Muscle of leg (tissue), 16 donors: Measurements from ENCODE around the gene TBX22. TPM values are rescaled to one million over a fixed set of nuclear protein-coding genes. Genes with fewer than 3 reads are reported as not detected.
"Not testable (repeated sequence)": the region's sequence is repeated elsewhere in the genome, so short reads cannot be mapped to it uniquely, and the experiment has no call there.

Source experiments
- DNase-seq: peaks from one replicate; pipeline ENCODE4 v3.0.0; 2013
- H3K27ac ChIP-seq: one replicate; pipeline ENCODE4 v1.5.1; 2013; ENCODE audit warnings: mild to moderate bottlenecking, low read length, control low read depth
- H3K27me3 ChIP-seq: one replicate; pipeline ENCODE4 v1.6.1; 2013; ENCODE audit warnings: low read length; ENCODE audit not compliant: control insufficient read depth, insufficient read depth
- H3K36me3 ChIP-seq: one replicate; pipeline ENCODE4 v1.6.1; 2013; ENCODE audit warnings: low read length; ENCODE audit not compliant: control insufficient read depth, insufficient read depth
- H3K4me1 ChIP-seq: one replicate; pipeline ENCODE4 v1.6.1; 2013; ENCODE audit warnings: low read length; ENCODE audit not compliant: control insufficient read depth, insufficient read depth
- H3K4me3 ChIP-seq: one replicate; pipeline ENCODE4 v1.5.1; 2013; ENCODE audit warnings: low read length, control low read depth
- H3K9me3 ChIP-seq: replicated peaks from 2 replicates; pipeline ENCODE4 v1.6.1; 2013; ENCODE audit warnings: low read depth, low read length; ENCODE audit not compliant: control insufficient read depth
- WGBS: methylation state at CpG from one replicate; pipeline ENCODE4 v1.1.5; 2013; ENCODE audit warnings: missing lambda C conversion rate; ENCODE audit not compliant: insufficient coverage; 5-methylcytosine and 5-hydroxymethylcytosine counted together
- long read RNA-seq, 11 donors: transcript quantifications; one replicate each; lab custom pipeline, GENCODE V29; 2026
- polyA plus RNA-seq, 8 donors: library from polyadenylated mRNA; unstranded; fragments of 120-200 nt; gene quantifications; one replicate each; pipeline versions ENCODE4 v1.2.1 to v1.2.3, GENCODE V29; 2013; ENCODE audit warnings: inconsistent platforms in 1 of 8, low replicate concordance in 1 of 8; ENCODE audit not compliant: insufficient read length in 8 of 8, insufficient read depth in 1 of 8
- total RNA-seq: library from RNA; stranded (reverse); fragments of 120-200 nt; gene quantifications from one replicate; pipeline ENCODE4 v1.2.4, GENCODE V29; 2013

TBX22 gene, protein sequence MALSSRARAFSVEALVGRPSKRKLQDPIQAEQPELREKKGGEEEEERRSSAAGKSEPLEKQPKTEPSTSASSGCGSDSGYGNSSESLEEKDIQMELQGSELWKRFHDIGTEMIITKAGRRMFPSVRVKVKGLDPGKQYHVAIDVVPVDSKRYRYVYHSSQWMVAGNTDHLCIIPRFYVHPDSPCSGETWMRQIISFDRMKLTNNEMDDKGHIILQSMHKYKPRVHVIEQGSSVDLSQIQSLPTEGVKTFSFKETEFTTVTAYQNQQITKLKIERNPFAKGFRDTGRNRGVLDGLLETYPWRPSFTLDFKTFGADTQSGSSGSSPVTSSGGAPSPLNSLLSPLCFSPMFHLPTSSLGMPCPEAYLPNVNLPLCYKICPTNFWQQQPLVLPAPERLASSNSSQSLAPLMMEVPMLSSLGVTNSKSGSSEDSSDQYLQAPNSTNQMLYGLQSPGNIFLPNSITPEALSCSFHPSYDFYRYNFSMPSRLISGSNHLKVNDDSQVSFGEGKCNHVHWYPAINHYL
- total RNA-seq (not detected), polyA plus RNA-seq (under 1 TPM in 1 of 8 donors, not detected in 7; 0.12 TPM)
- long read RNA-seq, donor 1 = 0 reads
- long read RNA-seq, donor 2 = 0 reads
- long read RNA-seq, donor 3 = 0 reads
- long read RNA-seq, donor 4 = 0 reads
- long read RNA-seq, donor 5 = 0 reads
- long read RNA-seq, donor 6 = 0 reads
- long read RNA-seq, donor 7 = 0 reads
- long read RNA-seq, donor 8 = 0 reads
- long read RNA-seq, donor 9 = 0 reads
- long read RNA-seq, donor 10 = 0 reads
- long read RNA-seq, donor 11 = 0 reads

DNA sequence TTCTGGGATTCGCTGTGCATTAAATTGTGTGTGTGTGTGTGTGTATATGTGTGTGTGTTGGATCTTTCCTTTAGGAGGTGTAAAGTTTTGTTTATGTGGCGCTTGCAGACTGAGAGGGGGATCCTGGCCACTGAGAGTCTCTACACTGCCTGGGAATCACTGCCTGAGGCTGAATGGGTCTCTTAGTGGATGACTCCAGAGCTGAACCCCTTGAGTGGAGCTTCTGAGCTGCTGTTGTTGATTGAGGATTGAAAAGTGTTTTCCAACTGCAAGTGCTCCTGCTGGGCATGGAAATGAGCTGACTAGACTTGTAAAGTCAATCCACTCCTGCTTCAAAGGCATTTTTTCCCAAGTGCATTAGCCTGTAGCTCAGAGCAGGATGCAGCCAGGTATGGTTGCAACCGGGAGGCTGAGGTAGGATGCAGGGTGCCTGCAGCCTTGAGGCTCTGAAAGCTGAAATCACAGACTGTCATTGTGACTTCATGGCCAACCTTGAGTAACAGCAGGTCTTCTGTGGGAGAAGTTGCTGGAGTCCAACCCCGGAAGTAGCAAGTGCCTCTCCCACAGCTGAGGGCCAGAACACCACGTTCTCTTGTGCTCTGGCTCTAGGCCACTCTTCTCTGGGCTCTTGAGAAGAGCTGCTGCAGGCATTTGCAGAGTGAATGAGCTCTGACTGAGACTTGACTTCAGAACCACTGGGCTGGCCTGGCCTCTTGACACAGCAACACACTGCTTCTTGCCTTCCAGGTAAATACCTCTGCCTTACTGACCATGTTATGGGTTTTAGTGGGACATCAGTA is at the start of gene TBX22:
TBX22 (plus strand) TSS at position 613 of the 800 bp plus-strand sequence. CDS start 7,517 bp downstream, outside the sequence.
- Histone ChIP-seq H3K27me3 (peaks cover 5% of the 10 kb centered on the region), H3K27ac (no peak within 1 kb of the TSS), H3K36me3 (no peaks in the 10 kb centered on the region), H3K4me3 (no peak within 1 kb of the TSS), H3K9me3 (no peaks in the 10 kb centered on the region), H3K4me1 (no peaks in the 10 kb centered on the region)
- WGBS = 48% methylated on average over 5 of the region's 5 CpGs
- DNase-seq = no peak

DNA sequence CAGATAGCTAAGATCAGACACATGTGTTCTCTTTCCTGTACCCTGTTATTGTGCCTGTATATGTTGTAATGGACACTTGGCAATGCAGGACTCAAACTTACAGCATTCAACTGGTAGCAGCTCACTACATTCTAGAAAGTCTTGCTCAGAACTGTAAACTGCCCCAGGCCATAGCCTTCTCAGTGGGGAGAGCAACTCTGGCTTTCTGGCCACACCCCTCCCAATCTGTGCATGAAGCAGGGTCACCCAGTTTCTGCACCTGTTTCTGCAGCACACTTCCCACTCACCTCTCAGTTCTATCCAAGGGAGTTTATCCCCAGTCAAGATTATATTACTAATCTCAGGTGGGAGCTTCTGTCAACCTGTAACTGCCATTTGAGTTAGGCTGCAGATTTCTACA is 38.9 kb upstream of the TBX22 start:
- Histone ChIP-seq H3K4me3 (no peak overlapping the region), H3K27me3 (no peaks in the 10 kb centered on the region), H3K27ac (no peak overlapping the region), H3K4me1 (no peaks in the 10 kb centered on the region), H3K9me3 (peaks cover 22% of the 10 kb centered on the region), H3K36me3 (no peaks in the 10 kb centered on the region)
- DNase-seq = no peak

DNA sequence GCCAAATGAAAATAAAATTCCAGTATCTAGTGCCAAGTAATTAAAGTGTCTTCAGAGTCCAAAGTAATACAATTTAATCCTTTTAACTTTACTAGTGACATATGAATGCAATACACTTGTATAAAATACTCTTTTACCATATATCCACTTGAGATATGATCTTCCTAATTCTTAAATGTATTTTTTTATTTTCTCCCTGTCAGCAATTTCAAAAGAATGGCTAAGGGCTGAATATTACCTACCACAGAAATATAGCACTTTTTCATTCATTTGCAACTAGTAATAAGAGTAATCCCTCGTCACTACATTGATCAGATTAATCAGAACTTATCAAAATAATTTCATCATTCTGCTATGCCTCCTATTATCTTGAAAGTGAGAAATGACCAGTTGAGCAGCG is 10.1 kb upstream of the TBX22 start:
- no peaks in the 10 kb centered on the region for H3K4me1 ChIP-seq
- H3K36me3 ChIP-seq = no peaks in the 10 kb centered on the region
- no CpG with 5 or more reads among the region's 2 CpGs for WGBS
- H3K9me3 ChIP-seq = no peaks in the 10 kb centered on the region
- no peak for DNase-seq
- H3K27ac ChIP-seq = no peak overlapping the region
- no peak overlapping the region for H3K4me3 ChIP-seq
- H3K27me3 ChIP-seq = no peaks in the 10 kb centered on the region

DNA sequence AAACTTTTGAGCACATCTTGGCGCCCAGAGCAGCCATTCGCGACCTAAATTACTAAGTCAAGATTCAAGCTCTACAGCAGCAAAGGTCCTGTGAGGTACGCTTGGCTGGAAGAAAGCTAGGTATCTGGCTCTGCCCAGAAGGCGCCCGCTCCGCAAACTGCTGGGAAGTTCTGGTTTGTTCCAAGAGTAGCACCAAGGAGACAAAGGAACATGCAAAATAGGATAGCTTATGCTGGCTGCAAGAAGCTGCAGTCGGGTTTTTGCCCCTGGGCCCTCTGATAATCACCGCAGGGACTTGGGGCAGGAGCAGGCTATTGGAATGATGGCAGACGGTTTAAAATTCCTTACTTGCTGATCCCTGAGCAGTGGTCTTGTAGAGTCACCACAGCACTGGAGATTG is 3.0 kb upstream of the TBX22 start:
- WGBS = 73% methylated on average over 10 of the region's 10 CpGs
- Histone ChIP-seq H3K4me1 (no peaks in the 10 kb centered on the region), H3K4me3 (no peak overlapping the region), H3K27ac (no peak overlapping the region), H3K9me3 (no peaks in the 10 kb centered on the region), H3K27me3 (peaks cover 5% of the 10 kb centered on the region), H3K36me3 (no peaks in the 10 kb centered on the region)
- no peak for DNase-seq

DNA sequence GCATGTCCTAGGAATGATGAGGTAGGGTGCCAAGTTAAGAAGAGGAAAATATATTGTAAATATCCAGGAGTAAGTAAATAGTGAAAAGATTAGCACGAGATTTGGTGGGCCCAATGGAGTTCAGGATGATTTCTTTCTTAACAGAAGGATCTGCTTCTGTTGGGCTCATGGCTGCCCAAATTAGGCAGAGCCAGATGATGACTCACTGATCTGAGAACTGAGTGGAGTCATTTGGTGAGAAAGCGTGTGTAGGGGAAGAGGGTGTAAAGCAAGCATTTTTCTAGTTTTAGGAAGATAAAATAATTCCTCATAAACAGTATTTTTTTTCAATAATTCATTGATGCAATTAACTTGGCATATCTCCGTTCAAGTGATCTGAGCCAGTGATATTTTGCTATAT is 1.6 kb downstream of the TBX22 start:
- H3K27me3 ChIP-seq = peaks cover 7% of the 10 kb centered on the region

DNA sequence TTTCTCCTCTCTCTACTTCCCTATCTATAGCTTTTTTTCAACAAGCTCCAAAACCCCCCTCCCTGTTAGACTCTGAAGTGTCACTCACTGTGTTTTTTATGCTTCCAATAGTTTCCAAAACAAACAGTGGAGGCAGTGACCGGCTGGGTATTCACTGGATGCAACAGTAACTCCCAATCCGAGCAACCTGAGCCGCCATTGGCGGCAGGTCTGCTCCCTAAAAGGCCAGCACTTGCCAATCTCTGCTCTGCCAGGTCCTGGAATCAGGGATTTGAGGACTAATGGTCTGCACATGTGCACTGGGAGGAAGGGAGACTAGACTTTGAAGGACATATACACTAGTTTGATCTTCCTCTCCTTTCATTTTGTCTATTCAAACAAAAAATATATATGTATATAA is 7.1 kb downstream of the TBX22 start:
- DNase-seq = no peak
- Histone ChIP-seq H3K27me3 (peaks cover 16% of the 10 kb centered on the region), H3K36me3 (no peaks in the 10 kb centered on the region), H3K9me3 (no peaks in the 10 kb centered on the region), H3K27ac (no peak overlapping the region), H3K4me1 (no peaks in the 10 kb centered on the region), H3K4me3 (no peak overlapping the region)
- WGBS = 26% methylated on average over 3 of the region's 4 CpGs

More for the DNA sequence above, 1.6 kb downstream of the TBX22 start:
- no peak overlapping the region for H3K27ac ChIP-seq
- H3K36me3 ChIP-seq = no peaks in the 10 kb centered on the region
- no peaks in the 10 kb centered on the region for H3K4me1 ChIP-seq
- WGBS = 27% methylated on average over 1 of the region's 3 CpGs
- no peaks in the 10 kb centered on the region for H3K9me3 ChIP-seq
- no peak for DNase-seq
- H3K4me3 ChIP-seq = no peak overlapping the region

DNA sequence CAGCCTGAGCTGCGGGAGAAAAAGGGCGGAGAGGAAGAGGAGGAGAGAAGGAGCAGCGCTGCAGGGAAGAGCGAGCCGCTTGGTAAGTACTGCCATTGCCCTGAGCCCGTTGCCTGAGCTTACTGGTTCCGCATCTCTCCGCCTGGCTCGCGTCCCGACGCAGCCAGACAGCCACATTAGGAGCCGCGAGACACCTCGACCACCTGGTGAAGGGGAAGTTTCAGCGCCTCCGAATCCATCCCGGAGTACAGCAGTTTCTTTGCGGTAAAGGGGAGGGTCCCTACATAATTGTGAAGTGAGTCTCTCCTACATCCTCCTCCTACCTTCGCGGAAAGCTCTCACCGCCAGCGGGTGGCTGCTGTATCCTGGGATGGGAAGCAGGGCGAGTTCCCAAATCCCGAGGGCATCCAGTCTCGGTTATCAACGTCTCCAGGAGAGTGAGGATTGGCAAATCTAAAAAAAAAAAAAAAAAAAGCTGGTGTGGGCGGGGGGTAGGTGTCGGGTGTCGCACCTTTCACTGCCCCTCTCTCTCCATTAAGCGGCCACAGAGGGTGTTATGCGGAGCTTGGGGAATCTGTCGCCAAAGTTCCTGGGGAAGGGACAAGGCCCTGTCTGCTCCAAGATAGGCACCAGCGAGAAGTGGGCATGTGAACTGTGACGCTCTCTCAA is 7.9 kb downstream of the TBX22 start:
- DNase-seq = no peak
- 24% methylated on average over 10 of the region's 35 CpGs for WGBS

DNA sequence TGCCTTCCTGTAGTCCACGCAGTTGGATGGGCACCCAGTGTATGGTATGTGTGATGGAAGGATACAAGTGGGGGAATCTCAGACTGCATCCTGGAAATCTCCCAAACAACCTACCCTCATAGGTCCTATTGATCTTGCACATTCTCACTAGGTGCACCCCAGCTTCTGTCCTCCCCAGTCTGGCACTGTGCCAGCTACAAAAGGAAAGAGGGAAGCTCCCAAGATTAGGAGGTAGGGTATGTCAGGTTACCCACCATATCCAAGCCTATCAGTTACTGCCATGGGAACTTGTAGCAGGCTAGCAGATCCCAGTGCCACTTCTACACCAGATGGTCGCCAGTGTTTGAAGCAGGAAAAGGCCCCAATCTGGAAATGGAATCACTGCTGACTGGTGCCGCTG is 11.6 kb downstream of the TBX22 start:
- Histone ChIP-seq H3K27me3 (peaks cover 14% of the 10 kb centered on the region), H3K36me3 (no peaks in the 10 kb centered on the region), H3K9me3 (no peaks in the 10 kb centered on the region), H3K27ac (no peak overlapping the region), H3K4me3 (no peak overlapping the region), H3K4me1 (no peaks in the 10 kb centered on the region)
- no peak for DNase-seq
- WGBS = 60% methylated on average over 2 of the region's 3 CpGs

More for the DNA sequence above, 7.9 kb downstream of the TBX22 start:
- Histone ChIP-seq H3K36me3 (no peaks in the 10 kb centered on the region), H3K27ac (no peak overlapping the region), H3K27me3 (peaks cover 16% of the 10 kb centered on the region), H3K9me3 (no peaks in the 10 kb centered on the region), H3K4me3 (peak overlapping the region; percentile 27), H3K4me1 (no peaks in the 10 kb centered on the region)

DNA sequence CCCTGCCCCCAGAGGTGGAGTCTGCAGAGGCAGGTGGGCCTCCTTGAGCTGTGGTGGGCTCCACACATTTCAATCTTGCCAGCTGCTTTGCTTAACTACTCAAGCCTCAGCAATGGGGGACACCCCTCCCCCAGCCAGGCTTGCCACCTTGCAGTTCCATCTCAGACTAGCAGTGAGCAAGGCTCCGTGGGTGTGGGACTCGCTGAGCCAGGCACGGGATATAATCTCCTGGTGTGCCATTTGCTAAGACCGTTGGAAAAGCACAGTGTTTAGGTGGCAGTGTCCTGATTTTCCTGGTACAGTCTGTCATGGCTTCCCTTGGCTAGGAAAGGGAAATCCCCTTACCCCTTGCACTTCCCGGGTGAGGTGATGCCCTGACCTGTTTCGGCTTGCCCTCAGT is 51.6 kb downstream of the TBX22 start:
- WGBS = 62% methylated on average over 3 of the region's 6 CpGs
- H3K4me1 ChIP-seq, H3K27me3 ChIP-seq, H3K9me3 ChIP-seq, H3K36me3 ChIP-seq, H3K27ac ChIP-seq, DNase-seq, H3K4me3 ChIP-seq: not testable (repeated sequence)
